Uterus (tissue), 4 donors: ENCODE data around the gene TST. TPM values are rescaled to one million over a fixed set of nuclear protein-coding genes. Genes with fewer than 3 reads are reported as not detected.

Experiments used
- DNase-seq, 2 donors: peaks; one replicate each; pipeline ENCODE4 v3.0.0-alpha.2; 2019 to 2020
- H3K27ac ChIP-seq, 2 donors: fragments of 200-600 bp; sonication (generic); 1 replicate in 1 of 2; 2 replicates in 1 of 2; pipeline ENCODE4 v1.5.1; 2016 to 2018
- H3K27me3 ChIP-seq, 2 donors: fragments of 200-600 bp; sonication (generic); one replicate each; pipeline ENCODE4 v1.5.1; 2018 to 2019; ENCODE audit warnings: control low read depth in 1 of 2
- H3K36me3 ChIP-seq, 2 donors: fragments of 200-600 bp; sonication (generic); one replicate each; pipeline ENCODE4 v1.5.1; 2019; ENCODE audit warnings: control low read depth in 1 of 2
- H3K4me1 ChIP-seq, 2 donors: fragments of 200-600 bp; sonication (generic); one replicate each; pipeline ENCODE4 v1.5.1; 2018 to 2019; ENCODE audit warnings: control low read depth in 1 of 2
- H3K4me3 ChIP-seq, 2 donors: fragments of 200-600 bp; sonication (generic); 1 replicate in 1 of 2; 2 replicates in 1 of 2; pipeline ENCODE4 v1.5.1; 2018 to 2019; ENCODE audit warnings: mild to moderate bottlenecking in 1 of 2
- H3K9me3 ChIP-seq, 2 donors: fragments of 200-600 bp; sonication (generic); one replicate each; pipeline ENCODE4 v1.5.1; 2019; ENCODE audit warnings: control low read depth in 1 of 2
- POLR2A ChIP-seq, 2 donors: fragments of 450-650 bp; IDR thresholded peaks; one replicate each; pipeline ENCODE4 v1.6.1; 2016; ENCODE audit warnings: antibody characterized with exemption in 2 of 2, mild to moderate bottlenecking in 1 of 2, moderate library complexity in 1 of 2
- intact Hi-C: fragments of 100-400 bp; cut with DNase I; formaldehyde crosslinking; loops from one replicate; pipeline ENCODE4 v1.15.1; 2023; ENCODE audit warnings: low total_unique reads
- total RNA-seq, 4 donors: library from RNA; depleted of rRNA in 3 of 4; stranded (reverse); fragments of >200 nt in 3 of 4; gene quantifications; one replicate each; pipeline versions ENCODE4 v1.1.0 to v1.2.4, GENCODE V29; 2014 to 2023
- TF ChIP-seq, protein P1 (sequence below), 4 experiments: fragments of 200-600 bp in 2 of 4; fragments of 450-650 bp in 2 of 4; sonication (generic) in 2 of 4; IDR thresholded peaks; one replicate each; pipeline ENCODE4 v1.5.1; 2016 to 2019; ENCODE audit warnings: antibody characterized with exemption in 4 of 4, mild to moderate bottlenecking in 2 of 4, moderate library complexity in 1 of 4
- donor health status: DM: yes; HTN: yes; CAD: no.

The TST gene
- total RNA-seq, 4 donors from 2014 or later, result 19.6 to 36.8 (median 25.1) TPM

DNA sequence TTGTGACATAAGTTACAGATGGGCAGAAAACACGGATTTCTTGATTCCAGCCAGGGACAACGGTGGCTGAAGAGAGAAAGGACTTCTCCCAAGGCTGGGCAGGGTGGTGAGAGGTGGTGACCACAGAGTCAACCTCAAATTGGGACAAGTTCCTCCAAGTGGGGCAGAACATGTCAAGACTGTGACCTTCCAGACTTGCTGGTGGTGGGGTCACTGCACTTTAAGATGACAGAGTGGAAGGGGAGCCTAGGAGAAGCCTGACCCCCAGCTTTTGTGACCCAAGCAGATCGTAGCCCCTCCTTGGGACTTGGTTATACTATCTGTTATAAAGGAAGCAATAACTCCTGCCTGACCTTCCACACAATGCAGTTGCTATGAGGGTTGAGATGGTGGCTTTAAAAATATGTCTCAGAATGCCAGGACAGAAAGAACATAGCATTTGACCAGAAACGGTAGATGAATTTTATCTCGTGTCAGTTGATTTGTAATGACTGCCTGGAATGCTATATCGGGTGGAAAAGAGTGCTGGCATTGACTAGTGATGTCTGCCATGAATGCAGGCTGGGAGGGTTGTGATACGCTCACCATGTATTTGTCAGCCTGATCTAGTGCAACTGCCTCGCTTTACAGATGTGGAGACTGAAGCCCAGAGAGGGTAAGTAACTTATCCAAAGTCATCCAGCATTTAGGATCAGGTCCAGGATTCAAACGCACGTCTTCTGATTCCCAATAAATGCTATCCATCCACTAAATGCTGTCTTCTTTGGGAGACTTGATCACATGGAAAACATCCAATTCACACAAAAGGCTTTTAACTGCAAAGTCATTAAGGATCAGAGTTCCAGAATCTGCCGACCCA is 18.3 kb downstream of the TST start:
- H3K27me3 ChIP-seq, result no peaks in the 10 kb centered on the region
- no peak for TF ChIP-seq POLR2A (IDR thresholded peaks at IDR 0.05)
- TF ChIP-seq, protein P1, sequence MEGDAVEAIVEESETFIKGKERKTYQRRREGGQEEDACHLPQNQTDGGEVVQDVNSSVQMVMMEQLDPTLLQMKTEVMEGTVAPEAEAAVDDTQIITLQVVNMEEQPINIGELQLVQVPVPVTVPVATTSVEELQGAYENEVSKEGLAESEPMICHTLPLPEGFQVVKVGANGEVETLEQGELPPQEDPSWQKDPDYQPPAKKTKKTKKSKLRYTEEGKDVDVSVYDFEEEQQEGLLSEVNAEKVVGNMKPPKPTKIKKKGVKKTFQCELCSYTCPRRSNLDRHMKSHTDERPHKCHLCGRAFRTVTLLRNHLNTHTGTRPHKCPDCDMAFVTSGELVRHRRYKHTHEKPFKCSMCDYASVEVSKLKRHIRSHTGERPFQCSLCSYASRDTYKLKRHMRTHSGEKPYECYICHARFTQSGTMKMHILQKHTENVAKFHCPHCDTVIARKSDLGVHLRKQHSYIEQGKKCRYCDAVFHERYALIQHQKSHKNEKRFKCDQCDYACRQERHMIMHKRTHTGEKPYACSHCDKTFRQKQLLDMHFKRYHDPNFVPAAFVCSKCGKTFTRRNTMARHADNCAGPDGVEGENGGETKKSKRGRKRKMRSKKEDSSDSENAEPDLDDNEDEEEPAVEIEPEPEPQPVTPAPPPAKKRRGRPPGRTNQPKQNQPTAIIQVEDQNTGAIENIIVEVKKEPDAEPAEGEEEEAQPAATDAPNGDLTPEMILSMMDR (IDR thresholded peaks at IDR 0.05), result no peak
- no peak overlapping the region for H3K4me3 ChIP-seq
- no peaks in the 10 kb centered on the region for H3K4me1 ChIP-seq
- no peaks in the 10 kb centered on the region for H3K36me3 ChIP-seq
- H3K27ac ChIP-seq, result no peak overlapping the region
- no peak for DNase-seq
- intact Hi-C loops, result no loop called here
- no peaks in the 10 kb centered on the region for H3K9me3 ChIP-seq

DNA sequence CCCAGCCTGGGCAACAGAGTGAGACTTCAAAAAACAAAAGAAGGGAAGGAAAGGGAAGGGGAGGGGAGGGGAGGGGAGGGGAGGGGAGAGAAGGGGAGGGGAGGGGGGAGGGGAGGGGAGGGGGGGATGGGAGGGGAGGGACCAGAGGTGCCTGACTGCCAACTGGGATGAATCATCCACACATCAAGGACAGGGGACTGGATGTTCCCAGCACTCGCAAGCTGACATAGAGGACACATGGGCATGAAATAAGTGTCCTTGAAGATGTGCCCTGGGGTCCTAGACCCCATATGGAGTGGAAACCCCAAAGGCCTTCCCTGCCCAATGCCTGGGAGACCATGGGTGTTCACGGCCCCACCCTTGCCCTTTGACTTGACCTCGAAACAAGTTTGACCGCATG is 19.8 kb downstream of the TST start:
- Histone ChIP-seq H3K27me3 (no peaks in the 10 kb centered on the region), H3K27ac (no peak overlapping the region), H3K4me1 (no peaks in the 10 kb centered on the region), H3K4me3 (no peak overlapping the region), H3K9me3 (no peaks in the 10 kb centered on the region), H3K36me3 (no peaks in the 10 kb centered on the region)
- no peak for DNase-seq
- intact Hi-C loops, result no loop called here
- TF ChIP-seq POLR2A (IDR thresholded peaks at IDR 0.05), result no peak
- TF ChIP-seq, protein P1 (IDR thresholded peaks at IDR 0.05), result no peak

DNA sequence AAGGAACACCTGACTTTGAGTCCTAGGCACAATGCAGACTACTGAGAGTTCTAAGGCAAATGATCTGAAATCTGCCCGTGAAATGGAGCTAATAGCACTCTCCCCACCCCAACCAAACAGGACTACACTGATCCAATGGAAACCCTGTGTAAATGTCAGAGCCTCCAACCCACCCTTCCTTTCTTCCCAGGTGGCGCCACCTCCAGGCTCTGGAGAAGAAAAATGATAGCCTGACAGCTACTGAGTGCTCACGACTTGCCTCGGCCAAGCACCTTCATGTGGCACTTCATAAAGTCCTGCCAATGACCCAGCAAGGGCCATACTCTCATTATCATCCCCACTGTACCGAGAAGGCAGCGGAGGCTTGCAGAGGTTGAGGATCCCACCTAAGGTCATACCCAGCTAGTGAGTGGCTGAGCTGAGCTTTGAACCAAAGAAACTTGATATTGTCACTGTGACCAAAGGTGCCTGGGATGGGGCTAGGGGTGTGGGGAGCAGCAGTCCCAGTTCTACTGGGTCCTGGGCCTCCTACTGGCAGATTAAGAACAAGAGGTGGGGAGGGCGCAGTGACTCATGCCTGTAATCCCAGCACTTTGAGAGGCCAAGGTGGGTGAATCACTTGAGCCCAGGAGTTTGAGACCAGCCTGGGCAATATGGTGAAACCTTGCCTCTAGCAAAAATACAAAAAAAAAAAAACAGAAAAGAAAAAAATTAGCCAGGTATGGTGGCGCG is 20.5 kb downstream of the TST start:
- no peak for DNase-seq
- Histone ChIP-seq H3K36me3 (no peaks in the 10 kb centered on the region), H3K4me1 (no peaks in the 10 kb centered on the region), H3K27ac (no peak overlapping the region), H3K9me3 (no peaks in the 10 kb centered on the region), H3K27me3 (no peaks in the 10 kb centered on the region), H3K4me3 (no peak overlapping the region)
- intact Hi-C loops, result no loop called here
- TF ChIP-seq, protein P1 (IDR thresholded peaks at IDR 0.05), result no peak
- no peak for TF ChIP-seq POLR2A (IDR thresholded peaks at IDR 0.05)

DNA sequence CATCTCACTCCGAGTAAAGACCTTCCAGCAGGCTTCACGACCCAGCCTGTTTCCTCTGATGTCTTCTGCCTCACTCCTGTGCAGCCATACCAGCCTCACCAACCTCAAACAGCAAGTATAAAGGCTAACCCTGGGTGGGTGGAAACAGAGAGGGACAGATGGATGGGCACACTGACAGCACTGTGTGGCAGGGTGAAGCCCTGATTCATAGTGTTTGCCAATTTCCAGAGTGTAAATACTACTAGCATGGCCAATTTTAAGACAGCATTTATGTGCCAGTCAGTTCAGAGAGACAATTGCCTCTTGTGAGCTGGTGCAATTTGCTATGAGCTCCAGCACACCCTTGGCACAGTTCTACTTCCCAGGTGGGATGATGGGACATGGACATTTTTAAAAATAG is 21.5 kb downstream of the TST start:
- no peaks in the 10 kb centered on the region for H3K9me3 ChIP-seq
- H3K4me1 ChIP-seq, result no peaks in the 10 kb centered on the region
- no peak overlapping the region for H3K4me3 ChIP-seq
- no peaks in the 10 kb centered on the region for H3K36me3 ChIP-seq
- H3K27me3 ChIP-seq, result no peaks in the 10 kb centered on the region
- no peak for DNase-seq
- no peak overlapping the region for H3K27ac ChIP-seq
- intact Hi-C loops, result no loop called here
- TF ChIP-seq, protein P1 (IDR thresholded peaks at IDR 0.05), result no peak
- no peak for TF ChIP-seq POLR2A (IDR thresholded peaks at IDR 0.05)

DNA sequence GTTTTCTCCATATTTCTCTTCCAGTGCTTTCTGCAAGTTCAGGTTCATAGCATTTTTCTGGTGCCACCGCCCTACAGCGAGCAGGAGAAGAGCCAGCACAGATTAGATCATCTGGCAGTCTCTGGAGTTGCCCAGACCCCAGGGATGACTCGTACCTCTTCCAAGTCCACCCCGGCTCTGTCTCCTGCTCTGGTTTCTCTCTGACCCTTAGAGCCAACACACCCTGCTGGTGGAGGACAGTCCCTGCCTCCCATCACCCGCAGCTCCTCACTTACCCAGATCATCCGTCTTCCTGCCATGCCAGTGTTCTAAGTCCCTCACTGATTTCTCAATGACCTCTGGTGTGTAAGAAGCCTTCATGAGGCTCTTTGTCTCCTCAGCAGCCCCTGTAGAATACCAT is 28.0 kb downstream of the TST start:
- intact Hi-C loops, result no loop called here
- no peak for TF ChIP-seq POLR2A (IDR thresholded peaks at IDR 0.05)
- TF ChIP-seq, protein P1 (IDR thresholded peaks at IDR 0.05), result no peak

More for the DNA sequence above, 28.0 kb downstream of the TST start:
- Histone ChIP-seq H3K36me3 (no peaks in the 10 kb centered on the region), H3K4me1 (no peaks in the 10 kb centered on the region), H3K27ac (no peak overlapping the region), H3K27me3 (no peaks in the 10 kb centered on the region), H3K9me3 (peaks cover 0 to 2% of the 10 kb centered on the region in 2 donors), H3K4me3 (no peak overlapping the region)
- DNase-seq, result no peak
